ENCODE data around the gene GPR158.
"Not testable (repeated sequence)": the region's sequence is repeated elsewhere in the genome, so short reads cannot be mapped to it uniquely, and the experiment has no call there.

GPR158 gene

DNA sequence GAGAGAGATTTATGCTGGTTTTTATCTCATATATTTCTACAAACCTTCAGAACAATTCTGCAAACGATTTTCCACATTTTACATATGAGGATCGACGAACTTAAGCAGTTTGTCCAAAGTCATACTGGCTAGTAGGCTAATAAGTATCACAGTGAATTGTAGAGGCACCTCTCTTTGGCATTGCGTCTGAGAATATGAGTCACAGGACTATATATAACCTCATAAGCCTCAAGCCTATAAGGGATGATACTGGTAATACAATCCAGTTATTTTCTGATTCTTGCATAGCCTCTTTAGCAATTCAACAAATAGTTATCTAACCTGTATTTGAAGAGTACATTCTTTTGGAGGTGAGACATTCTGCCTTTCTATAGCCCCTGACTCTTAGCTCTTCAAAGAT is 129.8 kb downstream of the GPR158 start:
- DNase-seq = no peak

DNA sequence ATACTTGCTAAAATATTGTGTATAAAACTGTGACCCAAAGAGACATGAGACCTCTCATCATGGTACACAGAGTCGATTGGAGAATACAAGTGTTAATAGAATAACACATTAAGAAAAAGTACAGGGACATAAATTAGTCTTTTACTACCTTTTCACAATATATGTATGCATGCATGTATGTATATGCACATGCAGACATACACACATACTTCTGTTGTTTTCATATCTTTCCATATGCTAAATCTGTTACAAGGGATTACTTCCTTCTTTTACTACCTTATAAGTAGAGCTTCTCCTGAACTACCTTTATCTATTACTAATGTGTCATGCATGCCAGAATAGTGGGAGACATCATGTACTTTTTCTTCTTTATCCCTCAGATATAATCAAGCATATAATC is 131.6 kb downstream of the GPR158 start:
- DNase-seq = no peak

- DNase-seq = no peak
Observed at GRCh38 chr10:25308278-25308677, 133.5 kb downstream of the GPR158 start.

DNA sequence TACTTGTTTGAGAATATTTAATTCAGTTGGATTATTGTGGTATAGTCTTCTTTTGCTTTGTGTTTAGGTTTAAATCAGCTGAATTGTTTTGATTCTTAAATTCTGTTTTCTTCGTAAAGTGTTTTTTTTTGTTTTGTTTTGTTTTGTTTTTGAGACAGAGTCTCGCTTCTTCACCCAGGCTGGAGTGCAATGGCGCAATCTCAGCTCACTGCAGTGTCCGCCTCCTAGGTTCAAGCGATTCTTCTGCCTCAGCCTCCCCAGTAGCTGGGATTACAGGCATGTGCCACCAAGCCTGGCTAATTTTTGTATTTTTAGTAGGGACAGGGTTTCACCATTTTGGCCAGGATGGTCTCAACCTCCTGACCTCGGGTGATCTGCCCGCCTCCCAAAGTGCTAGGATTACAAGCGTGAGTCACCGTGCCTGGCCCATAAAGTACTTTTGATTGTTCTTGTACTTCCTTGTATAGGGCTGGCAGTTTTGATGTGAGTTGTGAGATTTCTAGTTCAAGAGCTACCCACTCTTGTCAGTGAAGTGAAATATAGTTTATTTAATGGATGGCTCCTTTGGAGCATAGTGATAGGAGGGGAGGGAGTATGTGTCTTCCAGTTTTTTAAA is 142.9 kb downstream of the GPR158 start:
- DNase-seq = not testable (repeated sequence)

DNA sequence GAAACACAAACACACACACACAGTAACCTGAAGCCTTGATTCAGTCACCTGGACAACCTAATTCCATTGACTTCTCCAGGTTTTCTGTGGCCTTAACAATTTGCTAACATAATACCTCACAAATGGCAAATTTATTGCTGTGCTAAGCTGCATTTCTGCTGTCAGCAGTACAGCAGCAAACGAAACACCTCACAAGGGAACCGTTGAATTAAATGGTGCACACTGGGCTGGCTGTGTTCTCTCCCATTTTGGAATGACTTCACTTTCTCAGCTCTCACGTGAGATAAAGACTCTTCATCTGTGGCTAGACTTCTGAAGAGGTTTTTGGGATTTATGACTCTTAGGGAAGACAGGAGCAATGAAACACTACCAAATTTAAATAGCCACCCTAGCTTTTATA is 152.5 kb downstream of the GPR158 start:
- DNase-seq = no peak

GRCh38 chr10:25328361-25328760 is 153.6 kb downstream of the GPR158 start:
- no peak for DNase-seq

GRCh38 chr10:25329587-25329986 is 154.8 kb downstream of the GPR158 start:
- not testable (repeated sequence) for DNase-seq

DNA sequence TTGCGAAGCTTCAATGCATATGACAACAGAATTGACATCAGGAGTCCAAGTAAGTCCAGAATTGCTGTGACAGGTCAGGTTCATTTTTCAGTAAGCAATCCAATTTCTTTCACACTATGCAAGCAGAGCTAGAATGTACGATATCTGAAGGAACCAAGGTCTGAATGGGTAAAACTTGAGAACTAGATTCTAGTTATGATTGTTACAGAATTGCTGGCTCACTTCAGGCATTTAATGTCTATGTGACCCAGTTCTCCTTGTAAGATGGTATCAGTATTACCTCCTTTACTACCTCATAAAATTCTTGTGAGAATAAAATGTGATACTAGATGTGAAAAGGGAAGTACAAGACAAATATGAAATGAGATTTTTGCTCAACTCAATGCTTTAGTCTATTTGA is 159.6 kb downstream of the GPR158 start:
- DNase-seq = no peak

DNA sequence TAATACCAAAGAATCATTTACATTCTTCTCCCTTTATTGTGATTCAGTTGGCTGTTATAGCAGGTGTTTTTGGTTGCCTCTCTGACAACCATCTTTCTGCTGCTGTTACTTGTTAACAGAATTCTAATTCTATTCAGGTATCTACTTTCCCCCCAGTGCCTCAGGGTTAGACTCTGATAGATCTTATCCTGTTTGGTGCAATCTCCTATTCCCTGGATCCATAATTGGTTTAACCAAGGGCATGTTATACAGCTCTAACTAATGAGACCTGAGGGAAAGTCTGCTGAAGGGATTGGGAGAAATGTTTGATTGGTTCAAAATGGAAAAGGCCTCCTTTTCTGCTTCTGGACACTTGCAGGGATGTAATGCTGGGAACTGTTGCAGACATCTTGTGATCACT is 161.5 kb downstream of the GPR158 start:
- DNase-seq = no peak

DNA sequence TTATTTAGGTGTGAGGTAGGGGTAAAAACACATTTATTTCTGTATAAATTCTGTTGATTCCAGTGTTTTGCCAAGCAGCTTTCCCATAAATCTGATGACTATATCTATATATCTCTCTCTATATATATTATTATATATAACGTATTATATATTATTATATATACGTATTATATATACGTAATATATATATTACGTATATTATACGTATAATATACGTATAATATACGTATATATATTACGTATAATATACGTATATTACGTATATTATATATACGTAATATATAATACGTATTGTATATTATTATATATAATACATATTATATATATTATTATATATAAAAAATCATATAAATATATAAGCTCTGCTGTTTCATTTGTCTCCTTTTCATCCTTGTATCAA is 163.5 kb downstream of the GPR158 start:
- no peak for DNase-seq

DNA sequence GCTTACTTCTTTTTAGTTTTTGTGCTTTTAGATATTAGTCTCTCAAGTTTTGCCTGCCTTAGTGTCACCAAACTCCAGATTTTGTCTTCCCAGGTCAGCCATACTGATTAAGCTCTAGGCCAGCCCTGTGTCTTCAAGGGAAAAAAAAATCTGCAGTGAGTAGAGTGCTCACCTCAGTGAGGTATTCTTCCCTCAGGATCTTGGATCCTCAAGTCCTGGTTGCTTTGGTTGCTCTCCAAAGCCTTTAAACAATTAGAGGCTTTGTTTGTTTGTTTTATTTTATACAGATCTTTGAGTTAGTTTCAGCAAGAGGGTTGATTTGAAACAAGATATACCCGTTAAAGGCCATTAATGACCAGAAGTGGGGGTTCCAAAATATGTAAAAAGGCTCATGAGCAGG is 165.2 kb downstream of the GPR158 start:
- DNase-seq = no peak

DNA sequence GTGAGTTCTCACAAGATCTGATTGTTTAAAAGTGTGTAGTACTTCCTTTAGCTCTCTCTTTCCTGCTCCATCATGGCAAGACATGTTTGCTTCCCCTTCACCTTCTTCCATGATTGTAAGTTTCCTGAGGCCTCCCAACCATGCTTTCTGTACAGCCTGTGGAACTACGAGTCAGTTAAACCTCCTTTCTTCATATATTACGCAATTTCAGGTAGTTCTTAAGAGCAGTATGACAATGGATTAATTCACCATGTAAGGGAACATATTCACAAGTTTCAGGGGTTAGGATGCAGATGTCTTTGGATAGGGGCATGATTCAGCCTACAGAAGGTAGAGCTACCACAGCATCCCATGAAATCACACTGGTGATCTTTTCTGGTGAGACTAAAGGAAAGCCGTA is 174.7 kb downstream of the GPR158 start:
- no peak for DNase-seq

- DNase-seq = no peak
Observed at GRCh38 chr10:25356609-25357008, 181.8 kb downstream of the GPR158 start.

DNA sequence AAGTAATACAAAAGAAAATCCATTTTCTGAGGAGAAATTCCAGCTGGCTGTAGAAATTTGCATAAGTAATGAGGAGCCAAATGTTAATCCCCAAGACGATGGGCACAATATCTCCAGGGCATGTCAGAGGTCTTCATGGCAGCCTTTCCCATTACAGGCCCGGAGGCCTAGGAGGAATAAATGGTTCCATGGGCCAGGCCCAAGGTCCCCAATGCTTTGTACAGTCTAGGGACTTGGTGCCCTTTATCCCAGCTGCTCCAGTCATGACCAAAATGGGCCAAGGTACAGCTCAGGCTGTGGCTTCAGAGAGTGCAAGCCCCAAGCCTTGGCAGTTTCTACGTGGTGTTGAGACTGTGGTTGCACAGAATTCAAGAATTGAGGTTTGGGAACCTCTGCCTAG is 182.5 kb downstream of the GPR158 start:
- no peak for DNase-seq

- DNase-seq = no peak
Observed at GRCh38 chr10:25382029-25382810, 207.4 kb downstream of the GPR158 start.

DNA sequence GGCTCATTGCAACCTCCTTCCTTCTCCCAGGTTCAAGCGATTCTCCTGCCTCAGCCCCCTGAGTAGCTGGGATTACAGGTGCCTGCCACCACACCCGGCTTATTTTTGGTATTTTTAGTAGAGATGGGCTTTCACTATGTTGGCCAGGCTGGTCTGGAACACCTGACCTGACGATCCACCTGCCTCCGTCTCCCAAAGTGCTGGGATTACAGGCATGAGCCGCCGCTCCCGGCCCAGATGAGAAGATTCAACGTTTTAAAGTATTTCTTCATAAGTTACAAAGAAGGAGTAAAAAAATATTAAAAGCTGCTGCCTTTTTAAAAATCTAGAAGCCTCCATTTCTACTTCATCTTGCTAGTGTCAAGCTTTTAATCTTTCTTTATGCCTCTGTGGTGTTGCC is 208.1 kb downstream of the GPR158 start:
- not testable (repeated sequence) for DNase-seq

- DNase-seq = no peak
Observed at GRCh38 chr10:25383686-25384085, 208.9 kb downstream of the GPR158 start.

DNA sequence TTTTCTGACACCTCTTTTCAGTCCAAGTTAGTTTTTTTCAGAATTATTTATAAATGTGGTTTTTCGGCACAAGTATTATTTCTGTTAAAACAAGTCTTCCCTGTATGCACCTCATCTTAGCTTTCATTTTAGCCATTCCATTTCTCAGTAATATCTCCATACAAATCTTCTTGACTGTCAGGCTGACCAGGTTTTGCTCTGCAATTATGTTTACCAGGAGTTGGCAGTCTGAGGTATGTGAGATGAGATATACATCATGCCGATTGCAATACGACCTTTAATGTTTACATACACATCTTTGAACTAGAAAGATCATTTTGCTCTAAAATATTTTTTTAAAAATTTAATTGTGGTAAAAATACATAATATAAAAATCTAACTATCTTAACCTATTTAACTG is 209.8 kb downstream of the GPR158 start:
- no peak for DNase-seq

DNA sequence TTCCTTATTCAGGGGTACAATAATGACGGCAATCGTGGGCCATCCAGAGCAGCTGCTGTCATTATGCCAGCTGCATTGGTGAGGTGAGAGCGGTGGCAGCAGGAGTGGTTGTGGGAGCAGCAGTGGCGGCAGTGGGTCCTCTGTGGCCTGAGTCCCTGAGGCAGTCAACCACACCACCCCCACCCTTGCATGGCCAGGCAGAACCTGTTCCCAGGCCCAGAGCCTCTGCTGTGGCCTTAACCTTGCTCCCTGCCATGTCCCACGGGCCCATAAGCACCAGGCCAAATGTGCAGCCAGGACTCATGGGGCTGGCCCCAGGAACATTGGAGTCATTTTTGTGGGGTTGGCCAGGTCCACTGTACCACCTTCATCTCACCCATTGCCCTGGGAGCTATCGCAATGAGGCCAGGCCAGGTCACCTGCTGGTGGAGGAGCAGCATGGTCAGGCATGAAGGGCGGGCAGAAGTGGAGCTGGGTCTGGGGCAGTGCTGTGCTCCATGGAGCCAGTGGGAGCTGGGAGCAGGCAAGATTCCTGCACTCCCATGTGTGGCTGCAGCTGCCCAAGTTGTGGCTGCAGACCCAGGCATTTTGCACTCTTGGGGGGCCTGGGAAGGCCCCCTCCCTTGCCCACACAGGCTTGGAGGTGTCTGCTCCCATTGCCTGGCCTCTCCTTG is 213.5 kb downstream of the GPR158 start:
- no peak for DNase-seq

GRCh38 chr10:25388862-25389206 is 214.0 kb downstream of the GPR158 start:
- DNase-seq = no peak

- DNase-seq = no peak
Observed at GRCh38 chr10:25390733-25391132, 215.9 kb downstream of the GPR158 start.

DNA sequence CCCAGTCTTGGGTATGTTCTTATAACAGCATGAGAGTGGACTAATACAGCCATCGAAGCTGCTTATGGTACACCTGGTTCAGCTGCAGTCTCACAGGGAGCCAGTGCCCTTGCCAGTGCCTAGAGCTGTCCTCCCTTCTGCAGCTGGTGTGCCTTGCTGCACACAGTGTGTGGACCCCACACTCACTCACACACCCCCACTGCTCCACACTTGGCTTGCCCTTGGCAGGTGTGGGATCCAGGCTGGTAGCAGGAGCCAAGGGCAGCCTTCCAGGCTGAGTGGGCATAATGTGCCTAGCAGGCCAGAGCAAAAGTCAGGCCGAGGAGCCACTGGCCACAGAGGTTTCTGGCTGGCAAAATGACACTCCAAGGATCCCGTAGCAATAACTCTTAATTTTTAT is 217.3 kb downstream of the GPR158 start:
- DNase-seq = no peak

- DNase-seq = no peak
Observed at GRCh38 chr10:25393621-25394020, 218.8 kb downstream of the GPR158 start.

GRCh38 chr10:25398680-25399079 is 223.9 kb downstream of the GPR158 start:
- no peak for DNase-seq

All from amniotic stem cell (primary cell).